ENCODE measurements around the gene COQ8B.

COQ8B gene

GRCh38 chr19:40763526-40763925 is 46.8 kb upstream of the COQ8B start:
- no peaks in the 10 kb centered on the region for H3K79me2 ChIP-seq (ENCODE audit: insufficient read depth, low read length)
- TF ChIP-seq EZH2 (IDR thresholded peaks at IDR 0.05; ENCODE audit: borderline replicate concordance, low read length): no peak
- TF ChIP-seq CTCF (IDR thresholded peaks at IDR 0.05; ENCODE audit: low read length): no peak
- H3K9me2 ChIP-seq (ENCODE audit: low read depth, low read length): no peaks in the 10 kb centered on the region
- no peaks in the 10 kb centered on the region for H3K4me1 ChIP-seq (ENCODE audit: insufficient read depth, low read length, severe bottlenecking)
- no peaks in the 10 kb centered on the region for H3K27me3 ChIP-seq (ENCODE audit: insufficient read depth, low read length)
- H3K4me2 ChIP-seq (ENCODE audit: low read length): no peak overlapping the region
- no peak overlapping the region for H2AFZ ChIP-seq (ENCODE audit: low read length)
- H3K9me3 ChIP-seq (ENCODE audit: low read length): no peaks in the 10 kb centered on the region
- H3K27ac ChIP-seq (ENCODE audit: low read depth, low read length, poor library complexity, severe bottlenecking): no peak overlapping the region
- H3K4me3 ChIP-seq (ENCODE audit: low read depth, low read length, poor library complexity, severe bottlenecking): no peak overlapping the region
- no peaks in the 10 kb centered on the region for H3F3A ChIP-seq (ENCODE audit: insufficient read depth, low read length)
- H4K20me1 ChIP-seq (ENCODE audit: insufficient read depth, low read length): no peaks in the 10 kb centered on the region
- H3K9ac ChIP-seq (ENCODE audit: low read length): no peak overlapping the region
- peaks cover 93% of the 10 kb centered on the region for H3K36me3 ChIP-seq (ENCODE audit: insufficient read depth, low read length)

- no peaks in the 10 kb centered on the region for H3K9me2 ChIP-seq (ENCODE audit: low read depth, low read length)
- no peak overlapping the region for H3K9ac ChIP-seq (ENCODE audit: low read length)
- no peaks in the 10 kb centered on the region for H3K4me1 ChIP-seq (ENCODE audit: insufficient read depth, low read length, severe bottlenecking)
- H3K9me3 ChIP-seq (ENCODE audit: low read length): no peaks in the 10 kb centered on the region
- TF ChIP-seq CTCF (IDR thresholded peaks at IDR 0.05; ENCODE audit: low read length) (no peak), EZH2 (IDR thresholded peaks at IDR 0.05; ENCODE audit: borderline replicate concordance, low read length) (no peak)
- no peak overlapping the region for H3K27ac ChIP-seq (ENCODE audit: low read depth, low read length, poor library complexity, severe bottlenecking)
- H3K4me3 ChIP-seq (ENCODE audit: low read depth, low read length, poor library complexity, severe bottlenecking): no peak overlapping the region
- H3K27me3 ChIP-seq (ENCODE audit: insufficient read depth, low read length): no peaks in the 10 kb centered on the region
- peaks cover 99% of the 10 kb centered on the region for H3K36me3 ChIP-seq (ENCODE audit: insufficient read depth, low read length)
- no peak overlapping the region for H3K4me2 ChIP-seq (ENCODE audit: low read length)
- H2AFZ ChIP-seq (ENCODE audit: low read length): no peak overlapping the region
- no peaks in the 10 kb centered on the region for H4K20me1 ChIP-seq (ENCODE audit: insufficient read depth, low read length)
- H3K79me2 ChIP-seq (ENCODE audit: insufficient read depth, low read length): no peaks in the 10 kb centered on the region
- no peaks in the 10 kb centered on the region for H3F3A ChIP-seq (ENCODE audit: insufficient read depth, low read length)
Observed at GRCh38 chr19:40762754-40763470, 46.2 kb upstream of the COQ8B start.

- no peak overlapping the region for H3K4me3 ChIP-seq (ENCODE audit: low read depth, low read length, poor library complexity, severe bottlenecking)
- H3K9me3 ChIP-seq (ENCODE audit: low read length): no peaks in the 10 kb centered on the region
- no peak overlapping the region for H2AFZ ChIP-seq (ENCODE audit: low read length)
- peaks cover 30% of the 10 kb centered on the region for H3K79me2 ChIP-seq (ENCODE audit: insufficient read depth, low read length)
- H3K36me3 ChIP-seq (ENCODE audit: insufficient read depth, low read length): peaks cover 97% of the 10 kb centered on the region
- H3K4me2 ChIP-seq (ENCODE audit: low read length): no peak overlapping the region
- H3F3A ChIP-seq (ENCODE audit: insufficient read depth, low read length): no peaks in the 10 kb centered on the region
- H3K9ac ChIP-seq (ENCODE audit: low read length): no peak overlapping the region
- no peak for TF ChIP-seq CTCF (IDR thresholded peaks at IDR 0.05; ENCODE audit: low read length)
- no peak for TF ChIP-seq EZH2 (IDR thresholded peaks at IDR 0.05; ENCODE audit: borderline replicate concordance, low read length)
- H4K20me1 ChIP-seq (ENCODE audit: insufficient read depth, low read length): no peaks in the 10 kb centered on the region
- peaks cover 27% of the 10 kb centered on the region for H3K4me1 ChIP-seq (ENCODE audit: insufficient read depth, low read length, severe bottlenecking)
- H3K27ac ChIP-seq (ENCODE audit: low read depth, low read length, poor library complexity, severe bottlenecking): no peak overlapping the region
- H3K27me3 ChIP-seq (ENCODE audit: insufficient read depth, low read length): no peaks in the 10 kb centered on the region
- no peaks in the 10 kb centered on the region for H3K9me2 ChIP-seq (ENCODE audit: low read depth, low read length)
Observed at GRCh38 chr19:40759352-40759751, 42.7 kb upstream of the COQ8B start.

All from OCI-LY1 (cell line).